Measurements from ENCODE around the gene MSL1.

GRCh38 chr17:40113907-40114245 lies 7.9 kb upstream of the MSL1 start:
- no peak for TF ChIP-seq CTCF (IDR thresholded peaks at IDR 0.05)
- no peak for TF ChIP-seq POLR2AphosphoS5 (IDR thresholded peaks at IDR 0.05; ENCODE audit: low read depth, low read length)
- TF ChIP-seq TCF7L2 (IDR thresholded peaks at IDR 0.05; ENCODE audit: low read depth, low read length), result no peak
- TF ChIP-seq REST (IDR thresholded peaks at IDR 0.05; ENCODE audit: insufficient read depth in 1 of 2, low read depth in 2 of 2, low read length in 1 of 2), result no peak
- no peak for TF ChIP-seq SIN3A (IDR thresholded peaks at IDR 0.05; ENCODE audit: borderline replicate concordance, insufficient read depth, low read depth, low read length)

Measured in Panc1 (cell line).